Fibroblast of lung (primary cell): ENCODE data around the gene OR2B2.

Experiments used
- CTCF ChIP-seq, 2 donors: IDR thresholded peaks in 1 of 2; conservative IDR thresholded peaks in 1 of 2; 1 replicate in 1 of 2; 2 replicates in 1 of 2; pipeline ENCODE4 v1.5.1; 2011 to 2012; ENCODE audit warnings: low read length in 2 of 2, control low read depth in 1 of 2, inconsistent platforms in 1 of 2, low read depth in 1 of 2, mild to moderate bottlenecking in 1 of 2
- EZH2 ChIP-seq: IDR thresholded peaks from 2 replicates; pipeline ENCODE4 v1.5.1; 2012; ENCODE audit warnings: low read length, control low read depth, mild to moderate bottlenecking; ENCODE audit errors: missing control alignments

GRCh38 chr6:27893059-27893835 lies 18.9 kb downstream of the OR2B2 start:
- TF ChIP-seq CTCF (conservative IDR thresholded peaks at IDR 0.05 in 1 of 2, IDR thresholded peaks at IDR 0.05 in 1 of 2; ENCODE audit: low read depth in 1 of 2, low read length in 2 of 2) (no peak), EZH2 (no peak)
